A673 (cell line): ENCODE measurements around the gene ORC5. TPM values are rescaled to one million over a fixed set of nuclear protein-coding genes. Genes with fewer than 3 reads are reported as not detected.

Experiments
- BruUV-seq: library from RNA; stranded (reverse); fragments of 400-500 nt; replicated peaks from 2 replicates; lab custom pipeline; 2021; lab: Mats Ljungman, UMichigan
- CTCF ChIA-PET: fragments of 300-600 bp; sonication (Branson Sonifier 250); formaldehyde crosslinking; loops from one replicate; lab custom pipeline; 2022; ENCODE audit warnings: antibody characterized with exemption; lab: Charles Lee
- POLR2A ChIA-PET: fragments of 300-600 bp; sonication (Branson Sonifier 250); formaldehyde crosslinking; loops from one replicate; lab custom pipeline; 2022; ENCODE audit warnings: antibody characterized with exemption; ENCODE audit not compliant: low non-redundant PET; lab: Charles Lee
- DNase-seq: peaks from one replicate; pipeline ENCODE4 v3.0.0-alpha.2; 2015; ENCODE audit warnings: low spot score
- H3K27ac ChIP-seq: fragments of 200-600 bp; sonication (generic); 2 replicates; pipeline ENCODE4 v1.5.1; 2016; ENCODE audit warnings: mixed run types, low read depth, mild to moderate bottlenecking, mixed read lengths, antibody characterized with exemption, low read length; ENCODE audit not compliant: poor library complexity, severe bottlenecking
- H3K27me3 ChIP-seq: fragments of 200-600 bp; sonication (generic); replicated peaks from 2 replicates; pipeline ENCODE4 v1.6.1; 2017; ENCODE audit warnings: mixed run types, low read depth, mild to moderate bottlenecking, mixed read lengths, antibody characterized with exemption, low read length; ENCODE audit not compliant: insufficient read depth, poor library complexity
- H3K36me3 ChIP-seq: fragments of 200-600 bp; sonication (generic); 2 replicates; pipeline ENCODE4 v1.6.1; 2016; ENCODE audit warnings: mixed run types, mild to moderate bottlenecking, mixed read lengths, antibody characterized with exemption, low read length; ENCODE audit not compliant: insufficient read depth, poor library complexity, severe bottlenecking
- H3K4me1 ChIP-seq: fragments of 200-600 bp; sonication (generic); 2 replicates; pipeline ENCODE4 v1.6.1; 2017; ENCODE audit warnings: mixed run types, mild to moderate bottlenecking, mixed read lengths, antibody characterized with exemption, low read length; ENCODE audit not compliant: insufficient read depth, poor library complexity, severe bottlenecking
- H3K4me3 ChIP-seq: fragments of 200-600 bp; sonication (generic); 2 replicates; pipeline ENCODE4 v1.5.1; 2016; ENCODE audit warnings: low read depth, mixed run types, mild to moderate bottlenecking, mixed read lengths, low read length; ENCODE audit not compliant: poor library complexity, severe bottlenecking
- H3K9me3 ChIP-seq: fragments of 200-600 bp; sonication (generic); 2 replicates; pipeline ENCODE4 v1.6.1; 2016; ENCODE audit warnings: mixed run types, low read depth, mild to moderate bottlenecking, mixed read lengths, antibody characterized with exemption, low read length; ENCODE audit not compliant: poor library complexity, severe bottlenecking
- CTCF ChIP-seq: fragments of 300-800, 200-600 bp; sonication (generic); conservative IDR thresholded peaks from 2 replicates; pipeline ENCODE4 v1.5.1; 2017; ENCODE audit warnings: low read depth, mild to moderate bottlenecking, antibody characterized with exemption, low read length, moderate library complexity, mixed read lengths
- EZH2 ChIP-seq: fragments of 200-600 bp; sonication (generic); IDR thresholded peaks from 2 replicates; pipeline ENCODE4 v1.6.1; 2017; ENCODE audit warnings: borderline replicate concordance, low read depth, mild to moderate bottlenecking, mixed read lengths, antibody characterized with exemption, low read length; ENCODE audit not compliant: poor library complexity, severe bottlenecking
- intact Hi-C: fragments of 100-400 bp; cut with micrococcal nuclease; formaldehyde crosslinking; loops from one replicate; pipeline ENCODE4 v1.10.0; 2022; ENCODE audit not compliant: unreplicated experiment
- total RNA-seq: library from RNA; stranded (reverse); gene quantifications from 2 replicates; pipeline ENCODE4 v1.2.3, GENCODE V29; 2021

ORC5 gene
- total RNA-seq, 1 experiment from 2014 or later, result 36.7 TPM

- CTCF ChIA-PET, result no interaction called here
- intact Hi-C loops, result no loop called here
- POLR2A ChIA-PET, result no interaction called here
- TF ChIP-seq CTCF (no peak), EZH2 (no peak)
- DNase-seq, result no peak
- Histone ChIP-seq H3K9me3 (no peaks in the 10 kb centered on the region), H3K4me1 (no peaks in the 10 kb centered on the region), H3K27me3 (peaks cover 4% of the 10 kb centered on the region), H3K4me3 (no peak overlapping the region), H3K36me3 (no peaks in the 10 kb centered on the region), H3K27ac (no peak overlapping the region)
- BruUV-seq, result no TSS peak
Observed at GRCh38 chr7:104112623-104113022, 95.2 kb downstream of the ORC5 start.

GRCh38 chr7:104111271-104111670 lies 96.5 kb downstream of the ORC5 start:
- peaks cover 4% of the 10 kb centered on the region for H3K27me3 ChIP-seq
- TF ChIP-seq EZH2 (no peak), CTCF (no peak)
- no peaks in the 10 kb centered on the region for H3K4me1 ChIP-seq
- POLR2A ChIA-PET, result no interaction called here
- CTCF ChIA-PET, result no interaction called here
- intact Hi-C loops, result no loop called here
- no TSS peak for BruUV-seq
- H3K4me3 ChIP-seq, result no peak overlapping the region
- H3K36me3 ChIP-seq, result no peaks in the 10 kb centered on the region
- H3K9me3 ChIP-seq, result no peaks in the 10 kb centered on the region
- DNase-seq, result no peak
- no peak overlapping the region for H3K27ac ChIP-seq

- no peak overlapping the region for H3K27ac ChIP-seq
- CTCF ChIA-PET, result no interaction called here
- POLR2A ChIA-PET, result no interaction called here
- H3K27me3 ChIP-seq, result peaks cover 4% of the 10 kb centered on the region
- no peak overlapping the region for H3K4me3 ChIP-seq
- no peaks in the 10 kb centered on the region for H3K4me1 ChIP-seq
- DNase-seq, result peak; percentile 5
- H3K9me3 ChIP-seq, result no peaks in the 10 kb centered on the region
- no peaks in the 10 kb centered on the region for H3K36me3 ChIP-seq
- no TSS peak for BruUV-seq
- intact Hi-C loops, result no loop called here
- TF ChIP-seq EZH2 (no peak), CTCF (peak; percentile 32; the same call in 1 of the 2 replicates)
Observed at GRCh38 chr7:104106108-104106905, 101.5 kb downstream of the ORC5 start.
